Spinal cord (tissue), 10 donors: ENCODE results near the gene TRIM17. TPM values are rescaled to one million over a fixed set of nuclear protein-coding genes. Genes with fewer than 3 reads are reported as not detected.

Experiments
- DNase-seq, 6 donors: peaks; one replicate each; pipeline versions ENCODE4 v3.0.0 to v3.0.0-alpha.2; 2013 to 2015; ENCODE audit warnings: low spot score in 6 of 6, low read depth in 4 of 6
- H3K27ac ChIP-seq: one replicate; pipeline ENCODE4 v1.5.1; 2013; ENCODE audit warnings: low read depth, low read length, control low read depth
- H3K27me3 ChIP-seq: one replicate; pipeline ENCODE4 v1.6.1; 2013; ENCODE audit warnings: low read length; ENCODE audit not compliant: control insufficient read depth, insufficient read depth
- H3K36me3 ChIP-seq: one replicate; pipeline ENCODE4 v1.6.1; 2013; ENCODE audit warnings: low read length; ENCODE audit not compliant: control insufficient read depth, insufficient read depth
- H3K4me1 ChIP-seq: one replicate; pipeline ENCODE4 v1.6.1; 2013; ENCODE audit warnings: low read length; ENCODE audit not compliant: control insufficient read depth, insufficient read depth
- H3K4me3 ChIP-seq: one replicate; pipeline ENCODE4 v1.5.1; 2013; ENCODE audit warnings: low read depth, low read length, control low read depth
- H3K9me3 ChIP-seq: one replicate; pipeline ENCODE4 v1.6.1; 2013; ENCODE audit warnings: low read length; ENCODE audit not compliant: control insufficient read depth, insufficient read depth
- WGBS: methylation state at CpG from one replicate; pipeline ENCODE4 v1.1.5; 2013; ENCODE audit warnings: missing lambda C conversion rate; ENCODE audit not compliant: insufficient coverage; 5-methylcytosine and 5-hydroxymethylcytosine counted together
- polyA plus RNA-seq, 2 donors: library from polyadenylated mRNA; unstranded; fragments of 120-200 nt; gene quantifications; one replicate each; pipeline ENCODE4 v1.2.1, GENCODE V29; 2013; ENCODE audit not compliant: insufficient read length in 2 of 2
- total RNA-seq, 2 donors: library from RNA; depleted of rRNA in 1 of 2; stranded (reverse); fragments of 120-200 nt in 1 of 2; fragments of >200 nt in 1 of 2; gene quantifications; one replicate each; pipeline versions ENCODE4 v1.2.3 to v1.2.4, GENCODE V29; 2013 to 2014
- donor health status: healthy.

Gene TRIM17
- total and polyA plus RNA-seq, 4 donors, result 2.2 to 6.1 (median 4.4) TPM

GRCh38 chr1:228376651-228377631 is 39.7 kb downstream of the TRIM17 start:
- no peak for DNase-seq
- WGBS, result 89% methylated on average over 23 of the region's 31 CpGs
- peaks cover 5% of the 10 kb centered on the region for H3K27me3 ChIP-seq
- no peaks in the 10 kb centered on the region for H3K9me3 ChIP-seq
- no peak overlapping the region for H3K27ac ChIP-seq
- peaks cover 45% of the 10 kb centered on the region for H3K36me3 ChIP-seq
- no peak overlapping the region for H3K4me3 ChIP-seq
- peaks cover 23% of the 10 kb centered on the region for H3K4me1 ChIP-seq

GRCh38 chr1:228376262-228376628 is 40.4 kb downstream of the TRIM17 start:
- no CpG with 5 or more reads among the region's 3 CpGs for WGBS
- Histone ChIP-seq H3K27me3 (peaks cover 5% of the 10 kb centered on the region), H3K4me3 (no peak overlapping the region), H3K9me3 (no peaks in the 10 kb centered on the region), H3K4me1 (peaks cover 23% of the 10 kb centered on the region), H3K36me3 (peaks cover 51% of the 10 kb centered on the region), H3K27ac (no peak overlapping the region)
- no peak for DNase-seq

GRCh38 chr1:228375578-228376261 is 40.9 kb downstream of the TRIM17 start:
- WGBS, result 93% methylated on average over 22 of the region's 22 CpGs
- H3K27me3 ChIP-seq, result peaks cover 5% of the 10 kb centered on the region
- H3K4me1 ChIP-seq, result peaks cover 23% of the 10 kb centered on the region
- no peak overlapping the region for H3K4me3 ChIP-seq
- H3K9me3 ChIP-seq, result no peaks in the 10 kb centered on the region
- peak overlapping the region; percentile 69 for H3K27ac ChIP-seq
- no peak for DNase-seq
- peaks cover 56% of the 10 kb centered on the region for H3K36me3 ChIP-seq

- WGBS, result 67% methylated on average over 22 of the region's 25 CpGs
- H3K36me3 ChIP-seq, result peaks cover 62% of the 10 kb centered on the region
- peak overlapping the region; percentile 69 for H3K27ac ChIP-seq
- H3K27me3 ChIP-seq, result peaks cover 5% of the 10 kb centered on the region
- no peaks in the 10 kb centered on the region for H3K9me3 ChIP-seq
- H3K4me3 ChIP-seq, result no peak overlapping the region
- H3K4me1 ChIP-seq, result peaks cover 23% of the 10 kb centered on the region
- peak in 1 of 6 donors; percentile 75 for DNase-seq
Measured at GRCh38 chr1:228374711-228375577, 41.7 kb downstream of the TRIM17 start.

- peaks cover 3% of the 10 kb centered on the region for H3K27me3 ChIP-seq
- DNase-seq, result no peak
- H3K4me3 ChIP-seq, result no peak overlapping the region
- peaks cover 17% of the 10 kb centered on the region for H3K4me1 ChIP-seq
- no peaks in the 10 kb centered on the region for H3K9me3 ChIP-seq
- WGBS, result 92% methylated on average over 13 of the region's 14 CpGs
- H3K27ac ChIP-seq, result peak overlapping the region; percentile 36
- peaks cover 63% of the 10 kb centered on the region for H3K36me3 ChIP-seq
Measured at GRCh38 chr1:228373681-228374571, 42.7 kb downstream of the TRIM17 start.

- H3K27me3 ChIP-seq, result no peaks in the 10 kb centered on the region
- peaks cover 67% of the 10 kb centered on the region for H3K36me3 ChIP-seq
- no peak overlapping the region for H3K4me3 ChIP-seq
- H3K27ac ChIP-seq, result no peak overlapping the region
- no peak for DNase-seq
- H3K9me3 ChIP-seq, result no peaks in the 10 kb centered on the region
- WGBS, result 83% methylated on average over 10 of the region's 12 CpGs
- peaks cover 10% of the 10 kb centered on the region for H3K4me1 ChIP-seq
Measured at GRCh38 chr1:228373004-228373680, 43.5 kb downstream of the TRIM17 start.

GRCh38 chr1:228372183-228373003 is 44.3 kb downstream of the TRIM17 start:
- WGBS, result 76% methylated on average over 33 of the region's 34 CpGs
- Histone ChIP-seq H3K36me3 (peaks cover 69% of the 10 kb centered on the region), H3K4me1 (peaks cover 2% of the 10 kb centered on the region), H3K9me3 (no peaks in the 10 kb centered on the region), H3K4me3 (no peak overlapping the region), H3K27me3 (no peaks in the 10 kb centered on the region), H3K27ac (no peak overlapping the region)
- no peak for DNase-seq

- WGBS, result 71% methylated on average over 4 of the region's 4 CpGs
- no peak overlapping the region for H3K27ac ChIP-seq
- peaks cover 63% of the 10 kb centered on the region for H3K36me3 ChIP-seq
- H3K9me3 ChIP-seq, result no peaks in the 10 kb centered on the region
- no peak for DNase-seq
- no peaks in the 10 kb centered on the region for H3K4me1 ChIP-seq
- H3K4me3 ChIP-seq, result no peak overlapping the region
- no peaks in the 10 kb centered on the region for H3K27me3 ChIP-seq
Measured at GRCh38 chr1:228371741-228372182, 44.9 kb downstream of the TRIM17 start.
